GM13977 (cell line): Measurements from ENCODE around the gene PDCL3.

ENCODE experiments used
- DNase-seq: peaks from one replicate; pipeline ENCODE4 v3.0.0; 2012; ENCODE audit warnings: low spot score
- in situ Hi-C: fragments of 300-500 bp; cut with MboI; formaldehyde crosslinking; loops from one replicate; pipeline ENCODE4 v1.12.0; 2022; ENCODE audit warnings: low sequenced_read_pairs, low pct_unique_long_range_greater_than_20kb, mixed read lengths, inconsistent platforms; ENCODE audit not compliant: unreplicated experiment
- TF ChIP-seq, protein P1 (sequence below): IDR thresholded peaks from 2 replicates; pipeline ENCODE4 v1.5.1; 2012; ENCODE audit warnings: mild to moderate bottlenecking, control low read depth; ENCODE audit not compliant: insufficient read depth; ENCODE audit errors: extremely low read depth, missing control alignments

Gene PDCL3

DNA sequence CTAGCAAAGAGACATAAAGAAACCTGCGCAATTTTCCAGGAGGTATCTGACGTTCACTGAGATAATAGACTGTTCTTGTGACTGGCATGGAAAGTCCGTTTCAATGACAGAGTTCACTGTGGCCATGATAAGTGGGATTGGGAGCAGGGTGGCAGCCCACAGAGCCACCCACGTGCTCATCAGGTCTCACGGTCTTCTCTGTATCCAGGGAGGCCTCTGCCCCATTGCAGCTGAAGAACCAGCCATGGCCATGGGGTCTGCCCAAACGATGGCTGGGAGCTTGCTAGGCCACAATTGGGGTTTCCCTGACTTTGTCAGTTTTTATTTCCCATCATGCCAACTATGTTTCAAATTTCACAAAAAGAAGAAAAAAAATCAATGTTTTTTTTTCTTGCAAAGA lies 57.2 kb downstream of the PDCL3 start:
- DNase-seq: no peak
- in situ Hi-C loops: no loop called here
- TF ChIP-seq, protein P1, sequence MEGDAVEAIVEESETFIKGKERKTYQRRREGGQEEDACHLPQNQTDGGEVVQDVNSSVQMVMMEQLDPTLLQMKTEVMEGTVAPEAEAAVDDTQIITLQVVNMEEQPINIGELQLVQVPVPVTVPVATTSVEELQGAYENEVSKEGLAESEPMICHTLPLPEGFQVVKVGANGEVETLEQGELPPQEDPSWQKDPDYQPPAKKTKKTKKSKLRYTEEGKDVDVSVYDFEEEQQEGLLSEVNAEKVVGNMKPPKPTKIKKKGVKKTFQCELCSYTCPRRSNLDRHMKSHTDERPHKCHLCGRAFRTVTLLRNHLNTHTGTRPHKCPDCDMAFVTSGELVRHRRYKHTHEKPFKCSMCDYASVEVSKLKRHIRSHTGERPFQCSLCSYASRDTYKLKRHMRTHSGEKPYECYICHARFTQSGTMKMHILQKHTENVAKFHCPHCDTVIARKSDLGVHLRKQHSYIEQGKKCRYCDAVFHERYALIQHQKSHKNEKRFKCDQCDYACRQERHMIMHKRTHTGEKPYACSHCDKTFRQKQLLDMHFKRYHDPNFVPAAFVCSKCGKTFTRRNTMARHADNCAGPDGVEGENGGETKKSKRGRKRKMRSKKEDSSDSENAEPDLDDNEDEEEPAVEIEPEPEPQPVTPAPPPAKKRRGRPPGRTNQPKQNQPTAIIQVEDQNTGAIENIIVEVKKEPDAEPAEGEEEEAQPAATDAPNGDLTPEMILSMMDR: no peak

DNA sequence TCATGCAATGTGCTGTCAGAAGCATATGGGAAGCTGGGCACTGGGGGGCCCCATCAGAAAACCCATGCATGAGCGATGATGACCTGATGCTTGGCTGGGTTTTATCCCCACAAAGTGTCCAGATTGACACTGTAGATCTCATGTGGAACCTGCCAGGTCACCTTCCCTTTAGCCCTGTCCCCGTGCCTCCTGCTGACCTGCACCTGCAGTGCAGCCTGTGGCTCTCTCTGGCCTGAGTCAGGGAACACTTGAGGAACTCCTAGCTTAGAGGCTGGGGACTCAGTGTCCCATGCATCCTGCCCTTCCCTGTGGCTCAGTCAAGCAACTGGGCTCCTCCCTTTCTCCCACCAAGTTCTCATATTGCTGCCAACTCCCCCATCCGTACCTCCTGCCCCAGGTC lies 57.7 kb downstream of the PDCL3 start:
- TF ChIP-seq, protein P1: no peak
- DNase-seq: no peak
- in situ Hi-C loops: no loop called here

DNA sequence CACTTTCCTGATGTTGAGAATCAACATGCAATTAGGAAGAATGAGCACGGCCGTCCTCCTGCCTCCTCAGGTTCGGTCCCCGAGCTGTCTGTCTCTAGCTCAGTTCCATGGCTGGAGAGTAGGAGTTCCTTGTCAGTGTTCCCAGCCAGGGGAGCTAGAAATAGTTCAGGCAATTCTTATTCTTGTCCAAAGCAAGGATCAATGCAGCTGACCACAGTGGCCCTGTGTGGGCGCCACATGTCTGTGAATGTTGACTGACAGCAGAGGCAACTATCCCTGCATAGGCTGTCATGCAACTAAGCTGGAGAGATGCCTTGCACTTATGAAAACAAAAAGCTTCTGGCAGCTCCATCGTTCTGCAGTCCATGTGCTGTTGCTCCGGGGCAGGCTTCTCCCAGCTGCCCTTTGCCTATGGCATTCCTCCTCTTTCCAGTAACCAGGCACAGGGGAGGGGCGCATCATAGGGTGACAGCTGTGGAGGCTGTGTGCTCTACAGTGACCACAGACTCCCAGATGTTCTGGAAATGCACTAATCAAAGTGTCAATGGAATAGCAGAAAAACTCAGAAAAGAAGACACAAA lies 58.7 kb downstream of the PDCL3 start:
- no peak for DNase-seq
- in situ Hi-C loops: no loop called here
- TF ChIP-seq, protein P1: no peak

DNA sequence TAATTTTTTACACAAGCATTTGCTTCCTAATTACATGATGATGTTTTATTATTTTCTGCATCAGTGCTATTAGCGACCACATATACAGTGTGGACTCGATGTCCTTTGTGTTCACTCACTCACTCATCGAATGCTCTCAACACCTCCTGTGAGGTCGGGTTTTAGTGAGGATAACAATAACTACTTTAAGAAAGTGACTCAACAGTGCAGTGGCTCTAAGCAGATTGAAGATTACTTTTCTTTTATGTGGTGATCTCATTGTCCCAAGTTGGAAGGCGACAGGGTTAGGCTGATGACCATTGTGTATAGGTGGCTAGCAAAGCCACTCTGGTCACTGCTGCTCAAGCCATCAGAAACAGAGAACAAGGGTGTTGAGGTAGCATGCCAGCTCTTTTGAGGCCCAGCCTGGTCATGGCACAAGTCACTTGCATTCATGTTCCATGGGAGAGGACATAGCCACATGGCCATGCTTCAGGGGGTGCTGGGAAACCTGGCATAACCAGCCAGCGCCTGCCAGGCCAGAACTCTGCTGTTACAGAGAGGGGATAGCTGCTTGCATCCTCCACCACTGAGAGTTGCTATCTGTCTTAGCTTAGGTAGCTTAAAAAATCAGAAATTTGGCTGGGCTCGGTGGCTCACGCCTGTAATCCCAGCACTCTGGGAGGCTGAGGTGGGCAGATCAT lies 60.4 kb downstream of the PDCL3 start:
- in situ Hi-C loops: no loop called here
- DNase-seq: no peak
- TF ChIP-seq, protein P1: no peak

DNA sequence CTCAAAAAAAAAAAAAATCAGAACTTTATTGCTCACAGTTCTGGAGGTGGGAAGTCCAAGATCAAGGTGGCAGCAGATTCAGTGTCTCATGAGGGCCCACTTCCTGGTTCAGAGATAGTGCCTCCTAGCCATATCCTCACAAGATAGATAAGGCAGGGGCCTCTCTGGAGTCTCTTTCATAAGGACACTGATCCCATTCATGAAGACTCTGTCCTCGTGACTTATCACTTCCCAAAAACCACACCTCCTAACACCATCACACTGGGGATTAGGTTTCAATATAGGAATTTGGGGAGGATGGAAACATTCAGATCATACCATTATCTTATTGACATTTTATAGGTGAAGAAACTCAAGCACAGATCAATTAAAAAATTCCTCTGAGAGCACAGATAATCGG lies 61.1 kb downstream of the PDCL3 start:
- in situ Hi-C loops: no loop called here
- no peak for DNase-seq
- TF ChIP-seq, protein P1: no peak

DNA sequence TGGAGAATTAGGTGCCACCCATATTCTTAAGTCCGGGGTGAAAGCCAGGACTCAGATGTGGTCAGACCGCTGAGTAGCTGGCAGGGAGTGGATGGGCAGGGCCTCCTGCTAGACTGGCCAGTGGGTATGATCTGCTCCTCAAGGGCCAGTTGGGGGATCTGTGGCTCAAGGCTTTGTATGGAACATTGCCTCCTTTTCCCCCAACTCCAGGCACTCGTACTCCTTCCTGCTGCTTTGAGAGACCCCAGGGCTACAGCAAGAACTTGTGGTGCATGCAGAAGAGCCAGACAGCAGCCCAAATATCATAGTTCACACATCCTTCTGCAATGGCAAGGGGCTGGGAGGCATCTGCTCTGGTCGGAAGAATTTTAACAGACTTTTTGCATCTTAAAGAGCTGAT lies 61.7 kb downstream of the PDCL3 start:
- in situ Hi-C loops: no loop called here
- TF ChIP-seq, protein P1: no peak
- no peak for DNase-seq

DNA sequence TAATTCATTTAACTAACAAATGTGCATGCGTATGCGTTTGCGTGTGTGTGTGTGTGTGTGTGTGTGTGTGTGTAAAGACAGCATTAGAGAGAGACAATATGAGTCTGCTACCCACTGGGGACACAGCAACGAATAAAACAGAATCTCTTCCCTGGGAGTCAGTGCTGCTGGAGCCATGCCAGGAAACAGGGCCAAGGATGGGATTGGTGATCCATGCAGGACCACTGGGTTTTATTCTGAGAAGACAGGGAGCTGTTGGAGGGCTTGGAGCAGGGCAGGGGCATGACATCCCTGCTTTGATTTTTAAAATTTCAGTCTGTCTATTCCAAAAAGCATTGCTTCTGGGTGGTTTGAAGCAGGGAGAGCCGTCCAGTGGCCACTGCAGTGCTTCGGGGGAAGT lies 62.9 kb downstream of the PDCL3 start:
- no peak for DNase-seq
- TF ChIP-seq, protein P1: no peak
- in situ Hi-C loops: no loop called here
